Skin epidermis (tissue), 12 donors: Measurements from ENCODE around the gene CLIP4.

ENCODE experiments used
- H3K27ac ChIP-seq, 21 experiments: fragments of 200-600 bp; sonication (generic) in 11 of 21; one replicate each; pipeline ENCODE4 v1.5.0; 2020; ENCODE audit warnings: mild to moderate bottlenecking in 3 of 21, inconsistent platforms in 2 of 21, moderate library complexity in 2 of 21
- H3K4me3 ChIP-seq, 7 experiments: fragments of 200-600 bp; sonication (generic) in 2 of 7; one replicate each; pipeline ENCODE4 v1.5.0; 2020; ENCODE audit warnings: inconsistent platforms in 2 of 7, mild to moderate bottlenecking in 2 of 7, moderate library complexity in 1 of 7

The CLIP4 gene

GRCh38 chr2:29209551-29209950, 94.3 kb downstream of the CLIP4 start:
- no peak overlapping the region for H3K4me3 ChIP-seq
- H3K27ac ChIP-seq = no peak overlapping the region

GRCh38 chr2:29212009-29212408, 96.8 kb downstream of the CLIP4 start:
- Histone ChIP-seq H3K4me3 (no peak overlapping the region), H3K27ac (peak overlapping the region in 1 of 21 experiments; percentile 16)

- Histone ChIP-seq H3K27ac (peak overlapping the region in 2 of 21 experiments; percentile 61 to 78), H3K4me3 (peak overlapping the region in 2 of 7 experiments; percentile 7 to 9)
Observed at GRCh38 chr2:29213888-29214291, 98.7 kb downstream of the CLIP4 start.

- no peak overlapping the region for H3K4me3 ChIP-seq
- peak overlapping the region in 2 of 21 experiments; percentile 55 to 67 for H3K27ac ChIP-seq
Observed at GRCh38 chr2:29215073-29215472, 99.9 kb downstream of the CLIP4 start.

GRCh38 chr2:29215739-29216608, 100.8 kb downstream of the CLIP4 start:
- H3K4me3 ChIP-seq = no peak overlapping the region
- H3K27ac ChIP-seq = peak overlapping the region in 1 of 21 experiments; percentile 67

- no peak overlapping the region for H3K27ac ChIP-seq
- no peak overlapping the region for H3K4me3 ChIP-seq
Observed at GRCh38 chr2:29216609-29216909, 101.3 kb downstream of the CLIP4 start.

GRCh38 chr2:29218071-29218470, 102.9 kb downstream of the CLIP4 start:
- Histone ChIP-seq H3K4me3 (no peak overlapping the region), H3K27ac (no peak overlapping the region)

GRCh38 chr2:29218550-29219125, 103.4 kb downstream of the CLIP4 start:
- Histone ChIP-seq H3K4me3 (no peak overlapping the region), H3K27ac (no peak overlapping the region)

GRCh38 chr2:29219374-29219773, 104.2 kb downstream of the CLIP4 start:
- Histone ChIP-seq H3K27ac (no peak overlapping the region), H3K4me3 (no peak overlapping the region)

GRCh38 chr2:29220506-29221270, 105.5 kb downstream of the CLIP4 start:
- H3K27ac ChIP-seq = no peak overlapping the region
- H3K4me3 ChIP-seq = no peak overlapping the region

- Histone ChIP-seq H3K4me3 (no peak overlapping the region), H3K27ac (peak overlapping the region in 1 of 21 experiments; percentile 9)
Observed at GRCh38 chr2:29222381-29223179, 107.4 kb downstream of the CLIP4 start.

- Histone ChIP-seq H3K27ac (peak overlapping the region in 1 of 21 experiments; percentile 9), H3K4me3 (no peak overlapping the region)
Observed at GRCh38 chr2:29223257-29223656, 108.0 kb downstream of the CLIP4 start.

GRCh38 chr2:29223851-29224692, 108.9 kb downstream of the CLIP4 start:
- H3K27ac ChIP-seq = peak overlapping the region in 1 of 21 experiments; percentile 9
- H3K4me3 ChIP-seq = no peak overlapping the region

- no peak overlapping the region for H3K4me3 ChIP-seq
- H3K27ac ChIP-seq = no peak overlapping the region
Observed at GRCh38 chr2:29224693-29225551, 109.7 kb downstream of the CLIP4 start.

GRCh38 chr2:29225814-29226213, 110.6 kb downstream of the CLIP4 start:
- H3K4me3 ChIP-seq = no peak overlapping the region
- H3K27ac ChIP-seq = no peak overlapping the region

GRCh38 chr2:29226375-29226774, 111.2 kb downstream of the CLIP4 start:
- Histone ChIP-seq H3K27ac (no peak overlapping the region), H3K4me3 (no peak overlapping the region)

- no peak overlapping the region for H3K4me3 ChIP-seq
- no peak overlapping the region for H3K27ac ChIP-seq
Observed at GRCh38 chr2:29226808-29227207, 111.6 kb downstream of the CLIP4 start.
